ENCODE data around the gene PTPRG.

GRCh38 chr3:62161371-62161770 is 600.0 kb downstream of the PTPRG start:
- no peak for TF ChIP-seq ZBTB40 (IDR thresholded peaks at IDR 0.05; ENCODE audit: borderline replicate concordance)
- TF ChIP-seq CTCF (IDR thresholded peaks at IDR 0.05 in 2 of 3, conservative IDR thresholded peaks at IDR 0.05 in 1 of 3; ENCODE audit: control insufficient read depth in 2 of 3, extremely low read depth in 1 of 3, insufficient read depth in 1 of 3, low read depth in 3 of 3, low read length in 3 of 3) = no peak
- TF ChIP-seq ZSCAN29 (IDR thresholded peaks at IDR 0.05) = no peak
- no peak for TF ChIP-seq ZNF274 (IDR thresholded peaks at IDR 0.05; ENCODE audit: insufficient read depth, insufficient read length)
- no peak for TF ChIP-seq POLR2A (IDR thresholded peaks at IDR 0.05; ENCODE audit: low read depth, low read length)
- TF ChIP-seq ZNF687 (IDR thresholded peaks at IDR 0.05) = no peak
- no peak for TF ChIP-seq YY1 (IDR thresholded peaks at IDR 0.05; ENCODE audit: low read depth, low read length)
- TF ChIP-seq, protein P1, sequence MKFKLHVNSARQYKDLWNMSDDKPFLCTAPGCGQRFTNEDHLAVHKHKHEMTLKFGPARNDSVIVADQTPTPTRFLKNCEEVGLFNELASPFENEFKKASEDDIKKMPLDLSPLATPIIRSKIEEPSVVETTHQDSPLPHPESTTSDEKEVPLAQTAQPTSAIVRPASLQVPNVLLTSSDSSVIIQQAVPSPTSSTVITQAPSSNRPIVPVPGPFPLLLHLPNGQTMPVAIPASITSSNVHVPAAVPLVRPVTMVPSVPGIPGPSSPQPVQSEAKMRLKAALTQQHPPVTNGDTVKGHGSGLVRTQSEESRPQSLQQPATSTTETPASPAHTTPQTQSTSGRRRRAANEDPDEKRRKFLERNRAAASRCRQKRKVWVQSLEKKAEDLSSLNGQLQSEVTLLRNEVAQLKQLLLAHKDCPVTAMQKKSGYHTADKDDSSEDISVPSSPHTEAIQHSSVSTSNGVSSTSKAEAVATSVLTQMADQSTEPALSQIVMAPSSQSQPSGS (IDR thresholded peaks at IDR 0.05; ENCODE audit: low read length) = no peak
- no peak for TF ChIP-seq POLR2AphosphoS5 (IDR thresholded peaks at IDR 0.05; ENCODE audit: low read length)
- no peak for TF ChIP-seq E2F4 (IDR thresholded peaks at IDR 0.05; ENCODE audit: low read depth, low read length)
- TF ChIP-seq CEBPB (IDR thresholded peaks at IDR 0.05; ENCODE audit: borderline replicate concordance in 1 of 2, low read depth in 2 of 2, low read length in 2 of 2) = no peak
- TF ChIP-seq STAT3 (IDR thresholded peaks at IDR 0.05; ENCODE audit: low read depth, low read length) = no peak
- no peak for TF ChIP-seq EP300 (IDR thresholded peaks at IDR 0.05; ENCODE audit: borderline replicate concordance in 1 of 2, control insufficient read depth in 1 of 2, low read depth in 2 of 2, low read length in 2 of 2)
- TF ChIP-seq SREBF2 (IDR thresholded peaks at IDR 0.05; ENCODE audit: low read length) = no peak
